ENCODE data around the gene DNAJC3. TPM values are rescaled to one million over a fixed set of nuclear protein-coding genes. Genes with fewer than 3 reads are reported as not detected.
A peak's percentile ranks its signal among the peaks of the same experiment; 100 is the strongest.

DNAJC3 gene
- total and polyA plus RNA-seq, 9 of the 15 experiments (the other 6 are each of a cell fraction or from before 2014, with no cell fraction given): 7.8 to 21.8 (median 10.4) TPM

DNA sequence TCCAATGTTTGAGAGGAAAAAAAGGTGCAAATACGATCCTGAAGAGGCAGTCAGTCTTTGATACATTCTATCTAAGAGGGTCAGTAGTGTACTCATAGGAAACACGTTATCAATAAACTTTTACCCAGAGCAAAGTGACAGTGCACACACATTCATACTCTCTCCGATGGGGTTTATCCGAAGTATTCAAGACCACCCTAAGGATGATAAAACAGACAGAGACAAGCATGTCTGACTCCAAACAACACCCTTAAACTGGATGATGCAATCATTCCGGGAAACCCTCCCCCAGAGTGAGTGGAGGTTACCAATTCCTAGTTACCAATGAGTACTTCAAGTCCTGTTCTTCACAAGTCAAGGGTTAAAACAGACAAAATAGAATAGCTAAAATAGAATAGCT is 79.1 kb downstream of the DNAJC3 start (continued):
- TF ChIP-seq ATF3 (IDR thresholded peaks at IDR 0.05): peak; percentile 98
- 0 out of 2 replicates have a peak, but pooled peaks have one; percentile 45 for TF ChIP-seq ATF3 (CRISPR knock-in tag; conservative IDR thresholded peaks at IDR 0.05)
- TF ChIP-seq PYGO2 (tag; IDR thresholded peaks at IDR 0.05): no peak
- TF ChIP-seq, protein P1, sequence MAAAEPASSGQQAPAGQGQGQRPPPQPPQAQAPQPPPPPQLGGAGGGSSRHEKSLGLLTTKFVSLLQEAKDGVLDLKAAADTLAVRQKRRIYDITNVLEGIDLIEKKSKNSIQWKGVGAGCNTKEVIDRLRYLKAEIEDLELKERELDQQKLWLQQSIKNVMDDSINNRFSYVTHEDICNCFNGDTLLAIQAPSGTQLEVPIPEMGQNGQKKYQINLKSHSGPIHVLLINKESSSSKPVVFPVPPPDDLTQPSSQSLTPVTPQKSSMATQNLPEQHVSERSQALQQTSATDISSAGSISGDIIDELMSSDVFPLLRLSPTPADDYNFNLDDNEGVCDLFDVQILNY (CRISPR knock-in tag; IDR thresholded peaks at IDR 0.05): no peak
- peak; percentile 95 for TF ChIP-seq CEBPG (CRISPR knock-in tag; IDR thresholded peaks at IDR 0.05)
- TF ChIP-seq CEBPG (tag; conservative IDR thresholded peaks at IDR 0.05 in 1 of 2, IDR thresholded peaks at IDR 0.05 in 1 of 2): peak; percentile 96
- TF ChIP-seq ARID1B (IDR thresholded peaks at IDR 0.05): 0 out of 2 replicates have a peak, but pooled peaks have one; percentile 14
- no peak for TF ChIP-seq XRCC3 (IDR thresholded peaks at IDR 0.05)
- no peak for TF ChIP-seq ZNF282 (CRISPR knock-in tag; IDR thresholded peaks at IDR 0.05)
- no peak for TF ChIP-seq TEAD2 (tag; IDR thresholded peaks at IDR 0.05)
- no peak for TF ChIP-seq POLR2AphosphoS5 (IDR thresholded peaks at IDR 0.05; ENCODE audit: control insufficient read depth, insufficient read depth, low read depth, low read length)
- no peak for TF ChIP-seq TFAM (CRISPR knock-in tag; conservative IDR thresholded peaks at IDR 0.05)
- TF ChIP-seq KLF6 (CRISPR knock-in tag; IDR thresholded peaks at IDR 0.05; ENCODE audit: borderline replicate concordance): no peak; the same call in 1 of the 2 replicates
- TF ChIP-seq CHD2 (IDR thresholded peaks at IDR 0.05; ENCODE audit: low read depth, low read length): no peak
- peak; percentile 36; the same call in 1 of the 2 replicates for TF ChIP-seq EP300 (IDR thresholded peaks at IDR 0.05; ENCODE audit: low read length)
- TF ChIP-seq, protein P2, sequence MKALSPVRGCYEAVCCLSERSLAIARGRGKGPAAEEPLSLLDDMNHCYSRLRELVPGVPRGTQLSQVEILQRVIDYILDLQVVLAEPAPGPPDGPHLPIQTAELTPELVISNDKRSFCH (CRISPR knock-in tag; IDR thresholded peaks at IDR 0.05): no peak
- TF ChIP-seq, protein P2 (tag; IDR thresholded peaks at IDR 0.05): 0 out of 2 replicates have a peak, but pooled peaks have one; percentile 51
- peak; percentile 50; the same call in 1 of the 2 replicates for TF ChIP-seq STAT5A (IDR thresholded peaks at IDR 0.05; ENCODE audit: borderline replicate concordance, low read length)
- TF ChIP-seq BCL6 (CRISPR knock-in tag; IDR thresholded peaks at IDR 0.05): no peak
- TF ChIP-seq, protein P3, sequence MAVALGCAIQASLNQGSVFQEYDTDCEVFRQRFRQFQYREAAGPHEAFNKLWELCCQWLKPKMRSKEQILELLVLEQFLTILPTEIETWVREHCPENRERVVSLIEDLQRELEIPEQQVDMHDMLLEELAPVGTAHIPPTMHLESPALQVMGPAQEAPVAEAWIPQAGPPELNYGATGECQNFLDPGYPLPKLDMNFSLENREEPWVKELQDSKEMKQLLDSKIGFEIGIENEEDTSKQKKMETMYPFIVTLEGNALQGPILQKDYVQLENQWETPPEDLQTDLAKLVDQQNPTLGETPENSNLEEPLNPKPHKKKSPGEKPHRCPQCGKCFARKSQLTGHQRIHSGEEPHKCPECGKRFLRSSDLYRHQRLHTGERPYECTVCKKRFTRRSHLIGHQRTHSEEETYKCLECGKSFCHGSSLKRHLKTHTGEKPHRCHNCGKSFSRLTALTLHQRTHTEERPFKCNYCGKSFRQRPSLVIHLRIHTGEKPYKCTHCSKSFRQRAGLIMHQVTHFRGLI (CRISPR knock-in tag; IDR thresholded peaks at IDR 0.05): no peak
- TF ChIP-seq ETV1 (tag; conservative IDR thresholded peaks at IDR 0.05; ENCODE audit: low read depth): no peak
- TF ChIP-seq JUND (IDR thresholded peaks at IDR 0.05; ENCODE audit: borderline replicate concordance, low read depth, low read length): peak; percentile 86
- TF ChIP-seq JUND (tag; IDR thresholded peaks at IDR 0.05; ENCODE audit: borderline replicate concordance, low read depth, low read length): 0 out of 3 replicates have a peak, but pooled peaks have one; percentile 60
- TF ChIP-seq, protein P4, sequence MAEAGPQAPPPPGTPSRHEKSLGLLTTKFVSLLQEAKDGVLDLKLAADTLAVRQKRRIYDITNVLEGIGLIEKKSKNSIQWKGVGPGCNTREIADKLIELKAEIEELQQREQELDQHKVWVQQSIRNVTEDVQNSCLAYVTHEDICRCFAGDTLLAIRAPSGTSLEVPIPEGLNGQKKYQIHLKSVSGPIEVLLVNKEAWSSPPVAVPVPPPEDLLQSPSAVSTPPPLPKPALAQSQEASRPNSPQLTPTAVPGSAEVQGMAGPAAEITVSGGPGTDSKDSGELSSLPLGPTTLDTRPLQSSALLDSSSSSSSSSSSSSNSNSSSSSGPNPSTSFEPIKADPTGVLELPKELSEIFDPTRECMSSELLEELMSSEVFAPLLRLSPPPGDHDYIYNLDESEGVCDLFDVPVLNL (CRISPR knock-in tag; IDR thresholded peaks at IDR 0.05; ENCODE audit: low read depth): no peak

All from K562 (cell line).